GM12878 (cell line): ENCODE results near the gene HEMK1. TPM values are rescaled to one million over a fixed set of nuclear protein-coding genes. Genes with fewer than 3 reads are reported as not detected.

Source experiments
- ATAC-seq: fragments of 200-7000 bp; cut with Tn5 transposase; 3 replicates; pipeline ENCODE4 v1.9.1; 2020; ENCODE audit warnings: mild to moderate bottlenecking, moderate library complexity
- BruUV-seq: library from RNA; stranded (reverse); fragments of 400-500 nt; replicated peaks from 2 replicates; lab custom pipeline; 2021; lab: Mats Ljungman, UMichigan
- CTCF ChIA-PET: fragments of 300-600 bp; sonication (Branson Sonifier 250); formaldehyde crosslinking; extraction: SDS; loops from one replicate; lab custom pipeline; 2021; ENCODE audit warnings: inconsistent platforms; lab: Yijun Ruan, JAX
- POLR2A ChIA-PET: fragments of 350-600 bp; formaldehyde crosslinking; extraction: SDS; loops from one replicate; lab custom pipeline; 2021; ENCODE audit warnings: inconsistent platforms; lab: Charles Lee
- RAD21 ChIA-PET: fragments of 300-600 bp; sonication (Branson Sonifier 250); formaldehyde crosslinking; loops from one replicate; lab custom pipeline; 2023; ENCODE audit warnings: antibody characterized with exemption; ENCODE audit not compliant: unreplicated experiment; lab: Charles Lee
- SMC1A ChIA-PET: fragments of 300-600 bp; sonication (Branson Sonifier 250); formaldehyde crosslinking; loops from one replicate; lab custom pipeline; 2023; ENCODE audit not compliant: unreplicated experiment, uncharacterized antibody; lab: Charles Lee
- DNase-seq: peaks from one replicate; pipeline ENCODE4 v3.0.0-alpha.2; 2011; ENCODE audit warnings: low read depth, low spot score
- FAIRE-seq: peaks from 3 replicates; lab custom pipeline; 2011; peaks lifted over from hg19 to GRCh38; lab: Jason Lieb, UNC
- H2AFZ ChIP-seq: 2 replicates; pipeline ENCODE4 v1.6.0; 2011; ENCODE audit warnings: low read depth, low read length, control low read depth; ENCODE audit not compliant: control insufficient read depth
- H3K27ac ChIP-seq: 2 replicates; pipeline ENCODE4 v1.5.1; 2011; ENCODE audit warnings: control low read depth; ENCODE audit not compliant: control insufficient read depth, insufficient read depth
- H3K27me3 ChIP-seq, 2 experiments: replicated peaks in 1 of 2; 2 replicates each; pipeline versions ENCODE4 v1.6.0 to v1.6.1; 2011; ENCODE audit warnings: low read length in 1 of 2; ENCODE audit not compliant: control insufficient read depth in 2 of 2, insufficient read depth in 2 of 2
- H3K36me3 ChIP-seq, 2 experiments: 2 replicates each; pipeline ENCODE4 v1.5.1; 2011; ENCODE audit warnings: low read length in 1 of 2; ENCODE audit not compliant: control insufficient read depth in 2 of 2, insufficient read depth in 2 of 2
- H3K4me1 ChIP-seq: 2 replicates; pipeline ENCODE4 v1.6.1; 2011; ENCODE audit warnings: mild to moderate bottlenecking, low read length, moderate library complexity, mixed read lengths; ENCODE audit not compliant: control insufficient read depth, insufficient read depth
- H3K4me2 ChIP-seq: 2 replicates; pipeline ENCODE4 v1.6.0; 2011; ENCODE audit warnings: control low read depth; ENCODE audit not compliant: control insufficient read depth, insufficient read depth
- H3K4me3 ChIP-seq: fragments of 200-600 bp; sonication (generic); 2 replicates; pipeline ENCODE4 v1.5.1; 2016
- H3K79me2 ChIP-seq: 2 replicates; pipeline ENCODE4 v1.6.0; 2011; ENCODE audit warnings: low read length; ENCODE audit not compliant: control insufficient read depth, insufficient read depth
- H3K9ac ChIP-seq: 2 replicates; pipeline ENCODE4 v1.8.0; 2011; ENCODE audit warnings: low read length, control low read depth, mixed read lengths; ENCODE audit not compliant: control insufficient read depth, insufficient read depth
- H3K9me3 ChIP-seq: replicated peaks from 3 replicates; pipeline ENCODE4 v1.5.1; 2011; ENCODE audit warnings: mild to moderate bottlenecking, low read length; ENCODE audit not compliant: control insufficient read depth, insufficient read depth
- H4K20me1 ChIP-seq: 2 replicates; pipeline ENCODE4 v1.6.0; 2011; ENCODE audit not compliant: control insufficient read depth, insufficient read depth
- CEBPZ ChIP-seq: fragments of 150-350 bp; IDR thresholded peaks from 2 replicates; pipeline ENCODE4 v1.6.1; 2016; ENCODE audit warnings: low read depth, low read length
- EGR1 ChIP-seq, 2 experiments: IDR thresholded peaks; 1 replicate in 1 of 2; 2 replicates in 1 of 2; pipeline ENCODE4 v1.6.1; 2011 to 2012; ENCODE audit warnings: low read depth in 2 of 2, low read length in 2 of 2, borderline replicate concordance in 1 of 2, mild to moderate bottlenecking in 1 of 2, moderate library complexity in 1 of 2
- NFYB ChIP-seq: IDR thresholded peaks from 2 replicates; pipeline ENCODE4 v1.6.1; 2011; ENCODE audit warnings: low read depth, mild to moderate bottlenecking, low read length, improper control_type of control experiment, moderate library complexity; ENCODE audit not compliant: insufficient read depth
- SIN3A ChIP-seq: IDR thresholded peaks from 2 replicates; pipeline ENCODE4 v1.6.1; 2012; ENCODE audit warnings: low read depth, low read length, improper control_type of control experiment
- SRF ChIP-seq, 2 experiments: IDR thresholded peaks; 2 replicates each; pipeline ENCODE4 v1.6.1; 2011; ENCODE audit warnings: low read depth in 2 of 2, low read length in 2 of 2, mild to moderate bottlenecking in 1 of 2, moderate library complexity in 1 of 2
- TBL1XR1 ChIP-seq: IDR thresholded peaks from 2 replicates; pipeline ENCODE4 v1.6.1; 2012; ENCODE audit warnings: low read depth, low read length, improper control_type of control experiment
- ZNF207 ChIP-seq: fragments of 450-650 bp; IDR thresholded peaks from 2 replicates; pipeline ENCODE4 v1.6.1; 2014; ENCODE audit warnings: antibody characterized with exemption, mild to moderate bottlenecking, borderline replicate concordance
- WGBS: methylation state at CpG from one replicate; pipeline ENCODE4 v1.1.6; 2016; ENCODE audit warnings: low lambda C conversion rate; ENCODE audit not compliant: insufficient replicate concordance, insufficient coverage; ENCODE audit errors: missing lambda C conversion rate; 5-methylcytosine and 5-hydroxymethylcytosine counted together
- in situ Hi-C: fragments of 300-500 bp; cut with MboI; formaldehyde crosslinking; loops from 9 replicates; pipeline ENCODE4 v1.14.3; 2018; ENCODE audit warnings: mixed read lengths
- intact Hi-C: fragments of 100-400 bp; cut with micrococcal nuclease; formaldehyde crosslinking; loops from one replicate; pipeline ENCODE4 v1.14.2; 2022; ENCODE audit not compliant: unreplicated experiment
- polyA plus RNA-seq, 11 experiments: library from polyadenylated mRNA; depleted of rRNA in 4 of 11; unstranded in 6 of 11; stranded (reverse) in 5 of 11; fragments of >200 nt; fragmentation: Nextera tagmentation in 4 of 11; fragmentation: Illumina TruSeq in 1 of 11; extraction: Ambion mirVana in 4 of 11; extraction: Trizol in 1 of 11; gene quantifications; 1 replicate in 1 of 11; 2 replicates in 10 of 11; pipeline versions ENCODE4 v1.2.1 to v1.2.3, GENCODE V29; 2011 to 2016; ENCODE audit warnings: inconsistent platforms in 2 of 11, missing spikeins in 2 of 11, low read depth in 1 of 11
- total RNA-seq, 4 experiments: library from RNA; depleted of rRNA in 3 of 4; stranded (reverse); fragments of >200 nt in 3 of 4; fragmentation: Illumina TruSeq in 1 of 4; extraction: Trizol in 1 of 4; gene quantifications; 2 replicates each; pipeline versions ENCODE4 v1.2.1 to v1.2.3, GENCODE V29; 2013 to 2021
- TF ChIP-seq, protein P1 (sequence below): IDR thresholded peaks from 2 replicates; pipeline ENCODE4 v1.6.1; 2011; ENCODE audit warnings: mild to moderate bottlenecking, low read depth, low read length, moderate library complexity; ENCODE audit not compliant: insufficient replicate concordance
- TF ChIP-seq, protein P2 (sequence below): IDR thresholded peaks from 2 replicates; pipeline ENCODE4 v1.6.1; 2012; ENCODE audit warnings: low read depth, low read length, improper control_type of control experiment

HEMK1 gene
- total and polyA plus RNA-seq, 10 of the 15 experiments (the other 5 are each of a cell fraction or from before 2014, with no cell fraction given): 2.8 to 19.0 (median 12.0) TPM

DNA sequence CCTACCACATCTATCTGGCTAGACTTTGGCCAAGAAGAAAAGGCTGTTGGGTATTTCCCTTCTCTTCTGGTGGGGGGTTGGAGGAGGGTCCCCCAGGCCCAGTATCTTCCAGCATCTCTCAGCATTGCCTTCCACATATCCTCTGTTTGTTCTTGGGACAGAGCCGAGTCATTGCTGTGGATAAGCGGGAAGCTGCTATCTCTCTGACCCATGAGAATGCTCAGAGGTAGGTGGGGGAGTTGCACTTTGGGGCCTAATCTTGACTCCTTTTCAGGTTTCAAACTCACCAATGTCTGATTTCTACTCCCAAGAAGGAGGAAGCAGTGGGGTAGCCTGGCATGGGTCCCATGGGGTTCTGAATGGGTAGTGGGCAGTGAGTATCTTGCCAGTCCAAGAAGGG is 8.0 kb downstream of the HEMK1 start:
- ATAC-seq: no peak
- H4K20me1 ChIP-seq: no peaks in the 10 kb centered on the region
- no TSS peak for BruUV-seq
- H3K9ac ChIP-seq: no peak overlapping the region
- H3K4me1 ChIP-seq: no peaks in the 10 kb centered on the region; the same call in 1 of the 2 replicates
- H3K27me3 ChIP-seq: no peaks in the 10 kb centered on the region
- no peak for DNase-seq
- intact Hi-C loops: no loop called here
- H3K4me2 ChIP-seq: no peak overlapping the region
- no peak for FAIRE-seq
- H2AFZ ChIP-seq: no peak overlapping the region
- H3K79me2 ChIP-seq: no peaks in the 10 kb centered on the region
- H3K36me3 ChIP-seq: no peaks in the 10 kb centered on the region; a peak in 2 of 4 replicates
- TF ChIP-seq, protein P1, sequence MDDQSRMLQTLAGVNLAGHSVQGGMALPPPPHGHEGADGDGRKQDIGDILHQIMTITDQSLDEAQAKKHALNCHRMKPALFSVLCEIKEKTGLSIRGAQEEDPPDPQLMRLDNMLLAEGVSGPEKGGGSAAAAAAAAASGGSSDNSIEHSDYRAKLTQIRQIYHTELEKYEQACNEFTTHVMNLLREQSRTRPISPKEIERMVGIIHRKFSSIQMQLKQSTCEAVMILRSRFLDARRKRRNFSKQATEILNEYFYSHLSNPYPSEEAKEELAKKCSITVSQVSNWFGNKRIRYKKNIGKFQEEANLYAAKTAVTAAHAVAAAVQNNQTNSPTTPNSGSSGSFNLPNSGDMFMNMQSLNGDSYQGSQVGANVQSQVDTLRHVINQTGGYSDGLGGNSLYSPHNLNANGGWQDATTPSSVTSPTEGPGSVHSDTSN: no peak
- POLR2A ChIA-PET: no interaction called here
- in situ Hi-C loops: loop anchor here (5.0 kb wide), 1 partner anchor 35 kb away; the partner anchor contains the start of gene CISH
- H3K27ac ChIP-seq: no peak overlapping the region
- CTCF ChIA-PET: interaction anchor here (2.2 to 11.6 kb wide), 2 partner anchors 37 to 76 kb away, joined by 7 to 410 read pairs; partner anchors contain the start of genes CISH and MAPKAPK3
- H3K4me3 ChIP-seq: no peak overlapping the region
- SMC1A ChIA-PET: no interaction called here
- H3K9me3 ChIP-seq: no peaks in the 10 kb centered on the region
- RAD21 ChIA-PET: interaction anchor here (1.7 kb wide), 1 partner anchor 9 kb away, joined by 3 read pairs; no protein-coding TSS in a partner anchor
- WGBS: 100% methylated on average over 2 of the region's 2 CpGs

DNA sequence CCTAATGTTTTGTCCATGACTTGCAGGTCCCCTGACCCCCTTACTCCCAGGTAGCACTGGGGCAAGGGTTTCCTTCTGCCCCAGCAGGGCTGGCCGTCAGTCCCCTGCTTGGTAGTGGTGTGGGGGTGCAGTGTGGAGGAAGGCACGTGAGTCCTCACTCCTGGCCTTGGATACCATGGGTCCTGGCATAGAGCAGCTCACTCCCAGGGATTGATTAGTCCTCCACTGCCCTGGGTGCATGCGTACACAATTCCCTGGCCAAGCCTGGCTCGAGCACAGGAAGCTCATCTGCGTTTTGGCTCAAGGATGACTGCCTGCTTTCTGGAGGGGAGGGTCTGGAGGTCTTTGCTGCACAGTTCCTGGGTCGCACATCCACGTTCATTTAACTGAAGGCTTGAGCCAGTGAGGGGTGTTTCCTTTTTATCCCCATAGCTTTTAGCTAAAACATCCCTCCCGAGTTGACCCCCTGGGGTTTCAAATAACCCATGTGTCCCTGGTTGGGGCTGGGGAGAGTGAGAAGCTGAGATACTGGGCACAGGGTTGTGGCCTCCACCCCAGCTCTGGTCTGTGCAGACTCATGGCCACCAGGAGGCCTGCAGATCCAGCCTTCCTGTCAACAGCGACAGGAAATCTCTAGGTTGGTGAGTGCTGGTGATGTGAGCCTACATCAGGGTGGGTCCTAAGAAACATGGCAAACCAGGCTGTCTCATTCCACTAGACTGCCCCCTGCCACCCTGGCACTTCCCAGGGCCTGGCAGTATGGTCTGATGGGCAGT is 11.5 kb downstream of the HEMK1 start:
- WGBS: 92% methylated on average over 9 of the region's 9 CpGs
- Histone ChIP-seq H3K9ac (no peak overlapping the region), H3K4me2 (no peak overlapping the region), H3K9me3 (no peaks in the 10 kb centered on the region), H3K4me3 (no peak overlapping the region), H2AFZ (no peak overlapping the region), H3K27me3 (no peaks in the 10 kb centered on the region), H4K20me1 (no peaks in the 10 kb centered on the region), H3K79me2 (no peaks in the 10 kb centered on the region), H3K27ac (no peak overlapping the region), H3K4me1 (no peaks in the 10 kb centered on the region), H3K36me3 (no peaks in the 10 kb centered on the region)
- ChIA-PET SMC1A (no interaction called here), POLR2A (no interaction called here), CTCF (interaction anchor here (0.8 to 1.9 kb wide), 4 partner anchors 8 to 35 kb away, joined by 3 to 5 read pairs (median 4); partner anchors contain the start of gene CISH), RAD21 (interaction anchor here (0.9 to 1.2 kb wide), 2 partner anchors 9 to 31 kb away, joined by 3 to 4 read pairs; partner anchors contain the start of gene CISH)
- BruUV-seq: no TSS peak
- intact Hi-C loops (no loop called here), in situ Hi-C loops (no loop called here)
- no peak for ATAC-seq
- FAIRE-seq: no peak
- no peak for DNase-seq
- TF ChIP-seq SRF (IDR thresholded peaks at IDR 0.05; ENCODE audit: low read depth in 2 of 2, low read length in 2 of 2) (no peak), NFYB (no peak), SIN3A (no peak), TBL1XR1 (no peak), EGR1 (IDR thresholded peaks at IDR 0.05; ENCODE audit: borderline replicate concordance in 1 of 2, low read depth in 2 of 2, low read length in 2 of 2) (no peak), ZNF207 (no peak), CEBPZ (no peak)
- TF ChIP-seq, protein P2, sequence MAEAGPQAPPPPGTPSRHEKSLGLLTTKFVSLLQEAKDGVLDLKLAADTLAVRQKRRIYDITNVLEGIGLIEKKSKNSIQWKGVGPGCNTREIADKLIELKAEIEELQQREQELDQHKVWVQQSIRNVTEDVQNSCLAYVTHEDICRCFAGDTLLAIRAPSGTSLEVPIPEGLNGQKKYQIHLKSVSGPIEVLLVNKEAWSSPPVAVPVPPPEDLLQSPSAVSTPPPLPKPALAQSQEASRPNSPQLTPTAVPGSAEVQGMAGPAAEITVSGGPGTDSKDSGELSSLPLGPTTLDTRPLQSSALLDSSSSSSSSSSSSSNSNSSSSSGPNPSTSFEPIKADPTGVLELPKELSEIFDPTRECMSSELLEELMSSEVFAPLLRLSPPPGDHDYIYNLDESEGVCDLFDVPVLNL: no peak
